GM19372 (cell line): ENCODE results near the gene MSI2.

Experiments used
- ATAC-seq: cut with Tn5 transposase; IDR thresholded peaks from one replicate; pipeline ENCODE4 v1.9.1; 2021; ENCODE audit warnings: mild to moderate bottlenecking, low read depth, moderate library complexity; ENCODE audit not compliant: unreplicated experiment

The MSI2 gene

DNA sequence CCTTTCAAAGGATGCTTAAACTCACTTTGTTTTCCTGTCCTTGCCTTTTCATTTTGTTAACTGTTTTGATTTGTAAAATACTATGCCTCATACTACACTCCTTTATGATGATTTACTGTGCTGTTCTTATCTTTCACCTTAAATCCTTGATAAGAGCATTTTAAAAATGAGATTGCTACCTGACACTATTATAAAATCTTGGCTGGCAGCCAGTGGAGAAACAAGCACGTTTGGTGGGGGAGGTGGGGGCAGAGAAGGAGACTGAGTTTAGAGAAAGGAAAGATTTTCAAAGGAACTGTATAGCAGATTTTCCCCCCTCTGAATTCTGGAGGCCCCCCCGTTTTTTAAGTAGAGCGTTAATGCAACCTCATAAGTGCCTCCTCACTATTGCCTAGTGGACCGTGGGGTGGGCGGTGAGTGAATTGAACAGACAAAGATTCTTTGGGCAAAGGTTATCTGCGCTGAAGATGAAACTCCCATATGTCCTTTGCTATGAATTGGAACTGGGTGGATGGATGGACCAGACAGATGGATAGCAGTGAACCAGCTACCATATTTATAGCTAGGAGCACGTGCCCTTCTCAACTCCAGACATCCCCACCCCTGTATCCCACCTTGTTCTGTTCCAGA, 288.6 kb downstream of the MSI2 start:
- ATAC-seq: no peak

- no peak for ATAC-seq
These were observed 289.5 kb downstream of the MSI2 start for GRCh38 chr17:57545731-57546342.

- no peak for ATAC-seq
These were observed 292.4 kb downstream of the MSI2 start for GRCh38 chr17:57548421-57549410.

DNA sequence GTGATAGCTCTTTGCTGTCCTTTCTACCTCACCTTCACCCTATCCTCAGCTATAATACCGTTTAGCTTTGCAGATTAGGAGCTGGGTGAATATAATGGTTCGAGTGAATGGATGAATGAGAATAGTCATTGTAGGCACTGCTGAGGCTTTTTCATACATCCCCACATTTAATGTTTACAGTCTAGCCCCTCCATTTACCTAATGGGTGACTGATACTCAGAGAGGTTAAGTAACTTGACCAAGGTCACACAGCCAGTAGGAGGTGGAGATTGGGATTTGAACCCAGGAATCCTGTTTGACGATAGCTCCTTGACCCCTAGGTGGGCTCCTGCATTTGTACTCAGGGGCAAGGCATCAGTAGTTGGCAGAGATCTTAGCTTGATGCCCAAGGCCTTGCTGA, 293.1 kb downstream of the MSI2 start:
- ATAC-seq: no peak

GRCh38 chr17:57550016-57550415, 293.7 kb downstream of the MSI2 start:
- ATAC-seq: no peak

GRCh38 chr17:57550668-57551315, 294.5 kb downstream of the MSI2 start:
- ATAC-seq: no peak

GRCh38 chr17:57551321-57552079, 295.2 kb downstream of the MSI2 start:
- ATAC-seq: no peak

DNA sequence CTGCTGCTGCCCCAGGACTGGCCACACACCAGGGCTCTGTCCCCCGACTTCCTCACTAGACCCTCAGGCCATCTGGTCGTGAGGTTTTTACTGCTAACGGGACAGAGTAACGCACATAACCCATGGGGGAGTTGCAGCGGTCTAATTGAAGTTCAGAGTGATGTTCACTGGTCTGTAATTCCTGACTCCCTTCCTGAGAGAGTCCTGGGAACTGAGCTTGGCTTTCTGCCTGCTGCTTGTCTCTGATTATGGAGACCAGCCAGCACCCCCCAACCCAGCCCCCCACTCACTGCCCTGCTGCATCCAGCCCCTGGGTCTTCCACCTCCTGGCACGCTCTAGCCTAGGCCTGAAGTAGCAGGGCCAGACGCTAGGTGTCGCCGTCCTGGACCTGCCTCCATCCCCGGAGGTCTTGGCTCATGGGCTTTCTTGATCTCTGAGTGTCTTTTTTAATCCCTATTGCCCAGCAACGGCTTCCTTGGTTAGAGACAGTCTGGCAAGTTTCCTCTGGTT, 295.8 kb downstream of the MSI2 start:
- no peak for ATAC-seq

GRCh38 chr17:57553526-57553925, 297.2 kb downstream of the MSI2 start:
- no peak for ATAC-seq

GRCh38 chr17:57553991-57554825, 297.9 kb downstream of the MSI2 start:
- no peak for ATAC-seq

GRCh38 chr17:57554826-57555635, 298.7 kb downstream of the MSI2 start:
- no peak for ATAC-seq

DNA sequence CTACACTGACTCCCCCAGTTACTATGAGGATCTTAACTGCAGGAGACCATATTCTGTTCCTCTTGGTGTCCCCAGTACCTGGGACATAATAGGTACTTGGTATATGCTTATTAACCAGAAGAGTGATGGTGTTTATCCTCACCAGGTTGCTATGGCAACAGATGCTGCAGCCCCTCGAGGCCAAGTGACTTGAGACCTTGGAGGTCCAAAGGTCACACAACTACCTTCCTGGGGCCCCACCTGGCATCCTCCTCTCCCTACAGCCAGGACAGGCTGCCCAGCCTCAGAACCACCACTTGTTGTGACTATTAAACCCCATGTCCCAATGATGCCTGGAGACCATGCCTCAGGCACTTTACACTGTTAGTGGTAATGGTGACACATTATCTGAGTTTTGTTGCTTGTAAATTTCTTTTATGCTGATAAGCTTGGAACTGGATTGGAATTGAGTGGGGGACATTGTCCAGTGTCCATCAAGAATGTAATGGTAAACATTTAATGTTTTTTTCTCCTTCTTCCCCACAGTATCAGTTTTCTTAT, 299.4 kb downstream of the MSI2 start:
- no peak for ATAC-seq

GRCh38 chr17:57556320-57556719, 300.0 kb downstream of the MSI2 start:
- ATAC-seq: no peak

DNA sequence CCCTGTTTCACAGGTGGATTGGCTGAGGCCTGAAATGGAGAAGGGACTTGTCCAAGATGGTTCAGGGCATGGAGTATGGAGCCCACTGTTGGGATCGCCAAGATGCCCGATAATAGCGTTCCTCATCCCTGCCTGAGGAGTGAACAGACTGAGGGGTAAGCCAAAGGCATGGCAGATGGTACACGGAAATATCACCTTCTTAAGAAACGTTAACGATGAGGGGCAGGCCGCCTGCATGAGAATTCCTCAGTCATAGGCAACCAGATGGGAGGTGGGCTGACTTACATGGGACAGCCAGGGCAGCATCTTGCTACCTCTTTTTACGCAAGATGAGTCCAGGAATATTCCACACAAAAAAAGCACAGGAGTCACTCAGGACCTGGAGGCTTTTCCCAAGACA, 300.7 kb downstream of the MSI2 start:
- ATAC-seq: no peak

DNA sequence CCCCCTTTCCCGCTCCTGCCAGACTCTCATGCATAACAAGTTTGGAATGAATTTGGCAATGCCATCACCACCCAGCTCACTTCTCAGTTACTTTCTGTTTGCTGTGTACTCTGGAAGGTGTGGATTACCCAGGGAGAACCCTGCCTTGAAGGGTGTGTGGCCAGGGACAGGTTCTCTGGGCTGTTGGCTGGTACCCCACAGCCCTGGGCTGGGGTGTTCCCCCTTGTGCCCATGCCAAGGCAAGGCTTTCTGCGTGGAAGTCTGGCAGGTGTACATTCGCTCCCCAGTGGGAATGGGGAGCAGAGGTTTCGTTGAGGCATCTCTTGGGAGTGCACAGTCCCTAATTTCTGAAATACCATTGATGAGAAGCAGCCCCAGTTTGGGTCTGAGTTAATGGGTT, 301.1 kb downstream of the MSI2 start:
- ATAC-seq: no peak

GRCh38 chr17:57557834-57558681, 301.7 kb downstream of the MSI2 start:
- ATAC-seq: no peak

GRCh38 chr17:57559226-57559625, 302.9 kb downstream of the MSI2 start:
- ATAC-seq: no peak
